Measurements from ENCODE around the gene LAS1L. TPM values are rescaled to one million over a fixed set of nuclear protein-coding genes. Genes with fewer than 3 reads are reported as not detected.
A peak's percentile ranks its signal among the peaks of the same experiment; 100 is the strongest.

LAS1L gene
- 13.3 and 14.1 TPM in 2 replicates for total RNA-seq

DNA sequence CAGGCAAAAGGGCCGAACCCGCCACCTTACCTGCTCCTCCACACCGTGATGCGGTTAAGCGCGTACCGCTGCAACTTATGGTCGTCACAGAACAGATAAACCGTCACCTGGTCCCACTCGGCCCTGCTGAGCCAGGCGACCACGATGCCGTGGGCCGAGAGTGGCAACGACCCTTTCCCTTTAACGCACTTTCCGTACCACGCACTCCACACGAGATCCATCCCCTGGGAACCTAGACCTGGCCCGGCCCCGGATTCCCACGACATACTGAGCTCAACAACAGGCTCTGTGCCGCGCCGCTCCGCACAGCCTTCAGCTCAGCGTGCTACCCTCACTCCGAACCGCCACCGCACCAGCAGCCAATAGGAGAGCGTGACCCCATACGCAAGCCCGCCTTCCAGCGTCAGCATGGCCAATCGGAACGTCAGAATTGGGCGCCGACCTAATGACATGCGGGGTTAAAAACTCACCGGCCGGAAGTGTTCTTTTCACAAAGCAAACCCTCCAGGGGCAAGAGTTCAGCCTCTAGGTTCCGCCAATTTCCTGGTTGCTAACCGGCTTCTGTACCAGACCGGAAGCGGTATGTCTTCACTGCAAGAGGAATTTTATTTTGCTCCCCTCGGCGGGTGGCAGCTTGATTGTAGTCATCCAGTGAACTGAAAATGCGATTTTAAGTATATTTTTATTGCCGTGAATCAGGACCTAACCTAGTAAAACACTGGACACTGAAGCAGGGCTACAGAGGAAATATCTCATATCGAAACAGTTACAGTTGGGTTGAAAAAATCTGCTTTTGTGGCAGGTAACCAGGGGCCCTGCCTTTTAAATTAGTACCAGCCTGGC is at the start of gene LAS1L:
TSS of gene LAS1L (minus strand) at position 338 of the 843 bp plus-strand sequence. CDS start at position 266, 72 bp downstream.
- H3K36me3 ChIP-seq (ENCODE audit: insufficient read depth, low read length) = peaks cover 3% of the 10 kb centered on the region
- no peaks in the 10 kb centered on the region for H3K27me3 ChIP-seq (ENCODE audit: insufficient read depth, low read length)
- peak within 1 kb of the TSS; percentile 79 for H3K27ac ChIP-seq (ENCODE audit: low read depth, low read length)
- H2AFZ ChIP-seq (ENCODE audit: low read length) = peak within 1 kb of the TSS; percentile 93
- H3K4me2 ChIP-seq (ENCODE audit: insufficient read depth, low read length) = peak within 1 kb of the TSS; percentile 88
- H3K79me2 ChIP-seq (ENCODE audit: insufficient read depth, low read length) = peaks cover 28% of the 10 kb centered on the region
- H3K4me3 ChIP-seq (ENCODE audit: insufficient read depth, low read length) = peak within 1 kb of the TSS; percentile 83
- TF ChIP-seq, protein P1, sequence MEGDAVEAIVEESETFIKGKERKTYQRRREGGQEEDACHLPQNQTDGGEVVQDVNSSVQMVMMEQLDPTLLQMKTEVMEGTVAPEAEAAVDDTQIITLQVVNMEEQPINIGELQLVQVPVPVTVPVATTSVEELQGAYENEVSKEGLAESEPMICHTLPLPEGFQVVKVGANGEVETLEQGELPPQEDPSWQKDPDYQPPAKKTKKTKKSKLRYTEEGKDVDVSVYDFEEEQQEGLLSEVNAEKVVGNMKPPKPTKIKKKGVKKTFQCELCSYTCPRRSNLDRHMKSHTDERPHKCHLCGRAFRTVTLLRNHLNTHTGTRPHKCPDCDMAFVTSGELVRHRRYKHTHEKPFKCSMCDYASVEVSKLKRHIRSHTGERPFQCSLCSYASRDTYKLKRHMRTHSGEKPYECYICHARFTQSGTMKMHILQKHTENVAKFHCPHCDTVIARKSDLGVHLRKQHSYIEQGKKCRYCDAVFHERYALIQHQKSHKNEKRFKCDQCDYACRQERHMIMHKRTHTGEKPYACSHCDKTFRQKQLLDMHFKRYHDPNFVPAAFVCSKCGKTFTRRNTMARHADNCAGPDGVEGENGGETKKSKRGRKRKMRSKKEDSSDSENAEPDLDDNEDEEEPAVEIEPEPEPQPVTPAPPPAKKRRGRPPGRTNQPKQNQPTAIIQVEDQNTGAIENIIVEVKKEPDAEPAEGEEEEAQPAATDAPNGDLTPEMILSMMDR (IDR thresholded peaks at IDR 0.05; ENCODE audit: extremely low read depth, low read depth, low read length) = no peak
- DNase-seq (ENCODE audit: insufficient read length, low spot score, missing footprints) = peak; percentile 95
- H3K9me3 ChIP-seq (ENCODE audit: low read depth, low read length) = no peaks in the 10 kb centered on the region
- peaks cover 13% of the 10 kb centered on the region for H3K4me1 ChIP-seq (ENCODE audit: insufficient read depth, low read length)
- H4K20me1 ChIP-seq (ENCODE audit: insufficient read depth, low read length) = no peaks in the 10 kb centered on the region

DNA sequence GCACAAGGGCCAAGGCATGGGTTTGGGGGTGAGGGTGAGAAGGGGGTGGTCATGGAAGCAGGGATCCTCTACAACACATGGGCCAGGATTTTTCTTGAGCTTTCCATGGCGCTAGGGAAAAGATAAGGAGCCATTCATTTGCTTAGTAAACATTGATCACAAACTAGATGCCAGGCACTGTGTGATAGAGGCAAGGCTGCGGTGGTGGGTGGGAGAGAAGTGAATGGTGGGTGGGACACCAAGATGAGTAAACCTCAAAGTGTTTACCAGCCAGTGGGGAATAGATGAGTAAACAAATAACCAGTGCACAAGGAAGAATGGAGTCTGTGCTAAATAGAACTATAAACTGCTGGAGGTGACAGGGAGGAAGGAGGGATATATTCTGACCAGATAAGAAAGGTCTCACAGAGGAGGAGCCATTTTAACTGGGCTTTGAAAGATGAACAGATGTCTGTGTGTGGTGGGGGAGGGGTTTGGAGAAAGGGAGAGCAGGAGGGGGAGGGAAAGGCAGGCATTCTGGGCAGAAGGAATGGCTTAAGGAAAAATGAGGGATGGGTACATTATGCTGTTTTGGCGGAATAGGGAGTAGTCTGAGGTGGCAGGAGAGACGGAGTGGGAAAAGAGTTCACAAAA is 48.0 kb upstream of the LAS1L start:
- H3K4me1 ChIP-seq (ENCODE audit: insufficient read depth, low read length) = no peaks in the 10 kb centered on the region
- no peaks in the 10 kb centered on the region for H3K79me2 ChIP-seq (ENCODE audit: insufficient read depth, low read length)
- DNase-seq (ENCODE audit: insufficient read length, low spot score, missing footprints) = no peak
- H3K27ac ChIP-seq (ENCODE audit: low read depth, low read length) = no peak overlapping the region
- no peak overlapping the region for H2AFZ ChIP-seq (ENCODE audit: low read length)
- TF ChIP-seq, protein P1 (IDR thresholded peaks at IDR 0.05; ENCODE audit: extremely low read depth, low read depth, low read length) = no peak
- no peak overlapping the region for H3K4me3 ChIP-seq (ENCODE audit: insufficient read depth, low read length)
- H3K36me3 ChIP-seq (ENCODE audit: insufficient read depth, low read length) = no peaks in the 10 kb centered on the region
- no peaks in the 10 kb centered on the region for H4K20me1 ChIP-seq (ENCODE audit: insufficient read depth, low read length)
- no peaks in the 10 kb centered on the region for H3K9me3 ChIP-seq (ENCODE audit: low read depth, low read length)
- no peak overlapping the region for H3K4me2 ChIP-seq (ENCODE audit: insufficient read depth, low read length)
- peaks cover 8% of the 10 kb centered on the region for H3K27me3 ChIP-seq (ENCODE audit: insufficient read depth, low read length)

DNA sequence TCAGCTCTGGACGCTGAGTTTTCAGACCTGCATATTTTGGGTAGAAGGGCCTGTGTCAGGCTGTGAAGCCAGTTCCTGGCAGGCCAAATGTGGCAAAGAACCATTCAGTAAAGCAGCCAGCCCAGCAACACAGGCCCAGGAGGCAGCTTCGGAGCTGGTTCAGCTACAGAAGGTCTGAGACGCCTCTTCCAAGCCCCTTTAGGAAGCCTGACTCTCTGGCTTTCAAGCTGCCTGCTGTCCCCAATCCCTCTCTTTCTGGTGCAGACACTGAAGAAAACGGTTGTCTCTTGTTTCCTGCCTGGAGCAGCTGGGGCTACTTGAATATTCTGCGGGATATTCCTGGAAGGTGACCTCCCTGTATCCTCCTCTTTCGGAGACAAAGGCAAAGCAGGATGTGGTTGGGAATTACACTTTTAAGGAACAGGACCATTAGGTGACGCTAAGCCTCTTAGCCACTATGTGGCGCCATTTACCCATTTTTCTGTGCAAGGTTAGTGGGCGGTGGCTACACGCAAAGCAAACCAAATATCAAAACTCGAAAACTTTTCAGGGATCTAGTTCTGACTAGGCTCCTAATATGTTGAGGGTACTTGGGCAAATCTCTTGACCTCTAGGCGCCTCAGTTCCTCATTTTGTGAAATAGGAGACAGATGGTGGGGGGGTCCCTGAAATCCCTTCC is 47.2 kb upstream of the LAS1L start:
- no peak overlapping the region for H2AFZ ChIP-seq (ENCODE audit: low read length)
- H3K4me2 ChIP-seq (ENCODE audit: insufficient read depth, low read length) = no peak overlapping the region
- no peak overlapping the region for H3K4me3 ChIP-seq (ENCODE audit: insufficient read depth, low read length)
- H4K20me1 ChIP-seq (ENCODE audit: insufficient read depth, low read length) = no peaks in the 10 kb centered on the region
- no peaks in the 10 kb centered on the region for H3K36me3 ChIP-seq (ENCODE audit: insufficient read depth, low read length)
- no peaks in the 10 kb centered on the region for H3K9me3 ChIP-seq (ENCODE audit: low read depth, low read length)
- H3K4me1 ChIP-seq (ENCODE audit: insufficient read depth, low read length) = no peaks in the 10 kb centered on the region
- H3K79me2 ChIP-seq (ENCODE audit: insufficient read depth, low read length) = no peaks in the 10 kb centered on the region
- H3K27ac ChIP-seq (ENCODE audit: low read depth, low read length) = no peak overlapping the region
- DNase-seq (ENCODE audit: insufficient read length, low spot score, missing footprints) = no peak
- TF ChIP-seq, protein P1 (IDR thresholded peaks at IDR 0.05; ENCODE audit: extremely low read depth, low read depth, low read length) = peak; percentile 85
- H3K27me3 ChIP-seq (ENCODE audit: insufficient read depth, low read length) = peaks cover 8% of the 10 kb centered on the region
